Myometrial cell (primary cell): ENCODE results near the gene CTCF. TPM values are rescaled to one million over a fixed set of nuclear protein-coding genes. Genes with fewer than 3 reads are reported as not detected.

ENCODE experiments used
- total RNA-seq: library from RNA; depleted of rRNA; stranded (reverse); fragments of >200 nt; gene quantifications from 2 replicates; pipeline ENCODE4 v1.2.3, GENCODE V29; 2015

CTCF gene, protein sequence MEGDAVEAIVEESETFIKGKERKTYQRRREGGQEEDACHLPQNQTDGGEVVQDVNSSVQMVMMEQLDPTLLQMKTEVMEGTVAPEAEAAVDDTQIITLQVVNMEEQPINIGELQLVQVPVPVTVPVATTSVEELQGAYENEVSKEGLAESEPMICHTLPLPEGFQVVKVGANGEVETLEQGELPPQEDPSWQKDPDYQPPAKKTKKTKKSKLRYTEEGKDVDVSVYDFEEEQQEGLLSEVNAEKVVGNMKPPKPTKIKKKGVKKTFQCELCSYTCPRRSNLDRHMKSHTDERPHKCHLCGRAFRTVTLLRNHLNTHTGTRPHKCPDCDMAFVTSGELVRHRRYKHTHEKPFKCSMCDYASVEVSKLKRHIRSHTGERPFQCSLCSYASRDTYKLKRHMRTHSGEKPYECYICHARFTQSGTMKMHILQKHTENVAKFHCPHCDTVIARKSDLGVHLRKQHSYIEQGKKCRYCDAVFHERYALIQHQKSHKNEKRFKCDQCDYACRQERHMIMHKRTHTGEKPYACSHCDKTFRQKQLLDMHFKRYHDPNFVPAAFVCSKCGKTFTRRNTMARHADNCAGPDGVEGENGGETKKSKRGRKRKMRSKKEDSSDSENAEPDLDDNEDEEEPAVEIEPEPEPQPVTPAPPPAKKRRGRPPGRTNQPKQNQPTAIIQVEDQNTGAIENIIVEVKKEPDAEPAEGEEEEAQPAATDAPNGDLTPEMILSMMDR
- total RNA-seq: 13.5 and 19.1 TPM in 2 replicates

DNA sequence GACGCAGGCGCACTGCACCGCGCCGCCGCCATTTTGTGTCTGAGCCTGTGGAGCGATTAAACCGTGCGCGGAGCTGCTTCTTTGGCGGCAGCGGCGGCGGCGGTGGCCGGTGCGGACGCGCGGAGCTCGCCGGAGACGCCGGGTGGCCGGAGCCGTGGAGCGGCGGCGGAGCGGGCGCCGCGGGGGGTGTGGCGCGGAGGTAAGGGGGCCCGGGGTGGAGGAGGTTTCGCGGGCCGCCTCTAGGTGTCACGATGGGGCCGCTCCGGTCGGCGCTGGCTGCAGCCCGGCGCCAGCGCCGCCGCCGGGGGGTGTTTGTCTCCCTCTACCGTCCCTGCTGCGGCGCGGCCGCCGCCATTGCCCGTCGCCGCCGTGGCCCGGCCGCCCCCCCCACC is at the start of gene CTCF:
TSS of gene CTCF (plus strand) at position 1 of the 392 bp plus-strand sequence. CDS start 48,307 bp downstream, outside the sequence.

DNA sequence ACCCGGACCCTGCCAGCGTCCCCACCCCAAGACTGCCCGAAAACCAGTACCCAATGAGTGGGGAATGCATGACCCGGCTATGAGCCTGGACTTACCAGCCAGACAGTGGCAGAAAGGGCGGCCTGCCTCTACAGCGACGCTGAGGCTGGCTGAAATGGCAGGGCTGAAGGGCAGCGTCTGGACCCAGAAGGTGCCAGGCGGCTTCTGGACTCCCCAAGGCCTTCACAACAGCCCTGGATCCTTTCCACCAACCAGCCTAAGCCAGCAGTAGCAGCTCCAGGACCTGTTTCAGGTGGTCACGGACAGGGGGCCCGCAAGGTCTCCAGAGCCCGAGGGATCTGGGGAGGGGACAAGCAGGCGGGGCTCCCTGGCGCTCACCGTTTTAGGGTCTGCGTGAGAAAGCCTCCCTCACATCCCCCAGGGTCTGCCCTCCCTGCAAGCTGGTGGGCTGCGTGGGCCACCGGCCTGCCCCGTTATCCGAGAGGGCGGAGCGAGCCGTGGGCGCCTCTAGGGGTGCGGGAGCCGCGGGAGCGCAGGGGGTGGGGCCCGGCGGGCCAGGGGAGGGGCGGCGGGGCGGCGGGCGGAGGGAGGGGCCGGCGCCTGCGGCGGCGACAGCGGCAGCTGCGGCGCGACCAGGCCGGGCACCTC is 34.0 kb upstream of the CTCF start, which contains the start of gene RIPOR1:
TSS of gene RIPOR1 (plus strand) at position 608 of the 648 bp plus-strand sequence. CDS start 9,618 bp downstream, outside the sequence.

DNA sequence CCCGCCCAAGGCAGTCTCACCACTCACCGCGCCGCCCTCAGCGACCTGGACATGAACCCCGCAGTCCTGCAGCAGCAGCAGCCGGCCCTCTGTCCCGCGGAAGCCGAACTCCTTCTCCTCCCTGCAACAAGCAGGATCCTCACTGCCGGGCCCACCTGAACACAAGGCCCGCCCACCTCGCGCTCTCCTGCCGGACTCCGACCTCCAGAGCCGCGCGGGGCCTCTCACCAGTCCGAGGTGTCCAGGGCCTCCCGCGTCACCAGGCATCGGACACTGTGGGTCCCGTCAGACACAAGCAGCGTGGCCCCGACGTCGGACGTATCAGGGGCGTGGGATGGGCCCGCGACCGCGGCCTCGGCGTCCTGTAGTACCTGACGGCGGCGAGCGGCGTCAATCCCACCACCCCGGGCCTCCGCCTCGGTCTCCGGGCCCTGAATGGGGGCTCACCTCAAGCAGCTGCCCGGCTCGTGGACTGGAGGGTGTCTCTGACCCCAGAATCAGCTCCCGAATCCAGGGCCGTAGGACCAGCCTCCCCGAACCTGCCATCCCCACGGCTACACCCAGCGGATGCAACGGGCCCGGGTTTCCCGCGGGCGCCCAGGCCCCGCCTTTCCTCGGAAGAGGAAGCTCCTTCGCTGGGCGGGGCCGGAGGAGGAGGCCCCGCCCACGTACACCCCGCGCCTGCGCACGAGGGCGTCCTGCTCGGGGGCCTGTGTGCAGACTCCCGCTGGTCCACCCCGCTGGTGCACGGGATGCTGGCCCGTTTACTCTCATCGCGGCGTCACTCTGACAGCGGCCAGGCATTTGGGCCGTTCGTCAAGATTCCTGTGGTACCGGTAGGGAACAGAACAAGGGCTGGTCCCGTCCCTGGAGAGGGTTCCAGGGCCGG is 97.6 kb downstream of the CTCF start, which contains the start of gene ACD:
TSS of gene ACD (minus strand) at position 586 of the 889 bp plus-strand sequence. CDS start at position 546, 40 bp downstream.

DNA sequence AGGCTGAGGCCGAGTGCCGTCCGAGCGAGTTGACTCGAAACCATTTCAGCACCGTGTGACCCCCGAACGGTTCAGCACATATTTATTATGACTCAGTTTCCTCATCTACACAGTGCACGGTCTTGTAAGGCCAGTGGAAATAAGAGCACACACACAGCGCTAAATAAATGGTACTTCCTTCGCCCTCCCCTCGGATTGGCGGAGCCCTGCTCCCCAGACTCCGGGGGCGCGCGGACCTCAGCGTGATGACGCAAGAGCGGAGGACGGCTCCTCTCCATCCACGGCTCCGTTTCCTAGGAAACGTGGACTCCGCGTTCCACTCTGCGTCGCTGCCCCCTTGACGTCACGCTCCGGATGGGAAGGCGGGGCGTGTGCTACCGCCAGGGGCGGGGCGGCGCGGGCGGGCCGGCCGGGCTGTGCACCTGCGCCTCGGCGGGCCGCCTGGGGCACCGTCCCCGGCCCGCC is 98.3 kb downstream of the CTCF start, which contains the start of gene PARD6A:
TSS of gene PARD6A (plus strand) at position 397 of the 465 bp plus-strand sequence. CDS start 79 bp downstream, outside the sequence.

DNA sequence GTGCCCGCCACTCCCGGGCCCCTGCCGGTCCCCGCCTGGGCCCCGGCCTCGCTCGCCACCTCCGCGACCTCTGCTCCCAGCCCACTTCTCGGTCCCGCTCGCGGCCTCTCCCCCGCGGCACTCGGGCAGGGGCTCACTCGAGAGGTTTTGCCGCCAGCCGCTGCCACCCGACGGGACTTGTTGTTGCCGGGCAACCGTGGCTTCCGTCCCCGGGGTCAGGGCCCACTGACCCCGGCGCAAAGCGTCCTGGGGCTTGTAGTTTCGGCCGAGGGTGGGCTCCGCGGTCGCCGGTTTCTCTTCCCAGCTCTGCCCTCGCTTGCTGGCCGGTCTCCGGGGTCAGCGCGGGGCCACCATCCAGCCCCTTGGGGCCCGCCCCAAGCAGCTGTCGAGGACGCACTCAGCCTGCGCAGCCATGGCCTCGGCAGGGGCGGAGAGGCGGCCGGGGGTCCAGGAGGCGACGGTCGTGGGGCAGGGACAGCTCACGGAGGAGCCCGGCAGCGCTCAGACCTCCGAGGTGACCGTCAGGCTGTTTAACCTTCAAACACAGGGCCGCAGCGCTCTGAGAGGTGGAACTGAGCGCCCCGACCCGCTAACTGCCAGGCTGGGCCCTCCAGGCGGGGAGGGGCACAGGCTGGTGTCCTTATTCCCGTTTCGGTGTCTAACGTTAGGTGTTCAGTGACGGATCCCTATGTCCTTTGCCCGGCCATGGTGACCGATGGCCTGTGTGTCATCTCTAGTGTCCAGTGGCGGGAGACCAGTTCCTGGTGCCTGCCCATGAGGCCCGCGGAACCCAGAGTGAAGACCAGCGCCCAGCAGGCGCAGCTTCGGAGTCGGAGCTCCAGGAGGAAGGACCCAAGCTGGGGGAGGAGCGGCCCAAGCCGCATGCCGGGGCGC is 104.5 kb downstream of the CTCF start, which contains the start of the genes C16orf86 and ENKD1:
TSS of gene C16orf86 (plus strand) at position 256 of the 894 bp plus-strand sequence. CDS start at position 413, 157 bp downstream.
TSS of gene ENKD1 (minus strand) at position 192 of the 894 bp plus-strand sequence. CDS start 308 bp downstream, outside the sequence.

Other genes starting within 250 kb of the CTCF start
- gene KCTD19, start 235.8 kb upstream of the CTCF start, total RNA-seq: under 0.01 TPM in 1 of 2 replicates, not detected in the other
- 0.71 TPM in 1 of 2 replicates, not detected in the other for gene LRRC36, start 235.7 kb upstream of the CTCF start, total RNA-seq
- gene TPPP3, start 169.0 kb upstream of the CTCF start, total RNA-seq: 0.29 and 3.2 TPM in 2 replicates
- gene ZDHHC1, start 146.0 kb upstream of the CTCF start, total RNA-seq: 7.4 and 8.9 TPM in 2 replicates
- gene HSD11B2, start 131.4 kb upstream of the CTCF start, total RNA-seq: not detected in 2 replicates
- gene ATP6V0D1, start 81.4 kb upstream of the CTCF start, total RNA-seq: 152 and 268 TPM in 2 replicates
- not detected in 2 replicates for gene AGRP, start 79.0 kb upstream of the CTCF start, total RNA-seq
- gene RIPOR1, start 33.7 kb upstream of the CTCF start, total RNA-seq: 26.8 and 37.5 TPM in 2 replicates
- 1.4 and 1.6 TPM in 2 replicates for gene CARMIL2, start 82.6 kb downstream of the CTCF start, total RNA-seq
- gene ACD, start 97.7 kb downstream of the CTCF start, total RNA-seq: 32.0 and 38.8 TPM in 2 replicates
- gene PARD6A, start 98.4 kb downstream of the CTCF start, total RNA-seq: 0.18 and 0.86 TPM in 2 replicates
- 15.4 and 22.5 TPM in 2 replicates for gene ENKD1, start 104.2 kb downstream of the CTCF start, total RNA-seq
- gene C16orf86, start 104.3 kb downstream of the CTCF start, total RNA-seq: 8.4 and 12.4 TPM in 2 replicates
- 9.7 and 12.4 TPM in 2 replicates for gene GFOD2, start 156.8 kb downstream of the CTCF start, total RNA-seq
- 3.2 and 3.5 TPM in 2 replicates for gene RANBP10, start 244.0 kb downstream of the CTCF start, total RNA-seq
- under 0.01 and 1.4 TPM in 2 replicates for gene TSNAXIP1, start 244.4 kb downstream of the CTCF start, total RNA-seq